Uterus (tissue), 4 donors: Measurements from ENCODE around the gene C1orf159. TPM values are rescaled to one million over a fixed set of nuclear protein-coding genes. Genes with fewer than 3 reads are reported as not detected.

Experiments
- DNase-seq, 2 donors: peaks; one replicate each; pipeline ENCODE4 v3.0.0-alpha.2; 2019 to 2020
- H3K27ac ChIP-seq, 2 donors: fragments of 200-600 bp; sonication (generic); 1 replicate in 1 of 2; 2 replicates in 1 of 2; pipeline ENCODE4 v1.5.1; 2016 to 2018
- H3K27me3 ChIP-seq, 2 donors: fragments of 200-600 bp; sonication (generic); one replicate each; pipeline ENCODE4 v1.5.1; 2018 to 2019; ENCODE audit warnings: control low read depth in 1 of 2
- H3K36me3 ChIP-seq, 2 donors: fragments of 200-600 bp; sonication (generic); one replicate each; pipeline ENCODE4 v1.5.1; 2019; ENCODE audit warnings: control low read depth in 1 of 2
- H3K4me1 ChIP-seq, 2 donors: fragments of 200-600 bp; sonication (generic); one replicate each; pipeline ENCODE4 v1.5.1; 2018 to 2019; ENCODE audit warnings: control low read depth in 1 of 2
- H3K4me3 ChIP-seq, 2 donors: fragments of 200-600 bp; sonication (generic); 1 replicate in 1 of 2; 2 replicates in 1 of 2; pipeline ENCODE4 v1.5.1; 2018 to 2019; ENCODE audit warnings: mild to moderate bottlenecking in 1 of 2
- H3K9me3 ChIP-seq, 2 donors: fragments of 200-600 bp; sonication (generic); one replicate each; pipeline ENCODE4 v1.5.1; 2019; ENCODE audit warnings: control low read depth in 1 of 2
- POLR2A ChIP-seq, 2 donors: fragments of 450-650 bp; IDR thresholded peaks; one replicate each; pipeline ENCODE4 v1.6.1; 2016; ENCODE audit warnings: antibody characterized with exemption in 2 of 2, mild to moderate bottlenecking in 1 of 2, moderate library complexity in 1 of 2
- intact Hi-C: fragments of 100-400 bp; cut with DNase I; formaldehyde crosslinking; loops from one replicate; pipeline ENCODE4 v1.15.1; 2023; ENCODE audit warnings: low total_unique reads
- total RNA-seq, 4 donors: library from RNA; depleted of rRNA in 3 of 4; stranded (reverse); fragments of >200 nt in 3 of 4; gene quantifications; one replicate each; pipeline versions ENCODE4 v1.1.0 to v1.2.4, GENCODE V29; 2014 to 2023
- TF ChIP-seq, protein P1 (sequence below), 4 experiments: fragments of 200-600 bp in 2 of 4; fragments of 450-650 bp in 2 of 4; sonication (generic) in 2 of 4; IDR thresholded peaks; one replicate each; pipeline ENCODE4 v1.5.1; 2016 to 2019; ENCODE audit warnings: antibody characterized with exemption in 4 of 4, mild to moderate bottlenecking in 2 of 4, moderate library complexity in 1 of 4
- donor health status: DM: yes; HTN: yes; CAD: no.

Gene C1orf159
- total RNA-seq, 4 donors from 2014 or later, result 4.9 to 20.0 (median 17.9) TPM

- Histone ChIP-seq H3K4me3 (no peak overlapping the region), H3K9me3 (no peaks in the 10 kb centered on the region), H3K27me3 (no peaks in the 10 kb centered on the region), H3K4me1 (no peaks in the 10 kb centered on the region), H3K27ac (no peak overlapping the region), H3K36me3 (no peaks in the 10 kb centered on the region)
- intact Hi-C loops, result no loop called here
- no peak for DNase-seq
- no peak for TF ChIP-seq POLR2A (IDR thresholded peaks at IDR 0.05)
- TF ChIP-seq, protein P1, sequence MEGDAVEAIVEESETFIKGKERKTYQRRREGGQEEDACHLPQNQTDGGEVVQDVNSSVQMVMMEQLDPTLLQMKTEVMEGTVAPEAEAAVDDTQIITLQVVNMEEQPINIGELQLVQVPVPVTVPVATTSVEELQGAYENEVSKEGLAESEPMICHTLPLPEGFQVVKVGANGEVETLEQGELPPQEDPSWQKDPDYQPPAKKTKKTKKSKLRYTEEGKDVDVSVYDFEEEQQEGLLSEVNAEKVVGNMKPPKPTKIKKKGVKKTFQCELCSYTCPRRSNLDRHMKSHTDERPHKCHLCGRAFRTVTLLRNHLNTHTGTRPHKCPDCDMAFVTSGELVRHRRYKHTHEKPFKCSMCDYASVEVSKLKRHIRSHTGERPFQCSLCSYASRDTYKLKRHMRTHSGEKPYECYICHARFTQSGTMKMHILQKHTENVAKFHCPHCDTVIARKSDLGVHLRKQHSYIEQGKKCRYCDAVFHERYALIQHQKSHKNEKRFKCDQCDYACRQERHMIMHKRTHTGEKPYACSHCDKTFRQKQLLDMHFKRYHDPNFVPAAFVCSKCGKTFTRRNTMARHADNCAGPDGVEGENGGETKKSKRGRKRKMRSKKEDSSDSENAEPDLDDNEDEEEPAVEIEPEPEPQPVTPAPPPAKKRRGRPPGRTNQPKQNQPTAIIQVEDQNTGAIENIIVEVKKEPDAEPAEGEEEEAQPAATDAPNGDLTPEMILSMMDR (IDR thresholded peaks at IDR 0.05), result no peak
Measured at GRCh38 chr1:1091344-1092148, 24.3 kb downstream of the C1orf159 start.

DNA sequence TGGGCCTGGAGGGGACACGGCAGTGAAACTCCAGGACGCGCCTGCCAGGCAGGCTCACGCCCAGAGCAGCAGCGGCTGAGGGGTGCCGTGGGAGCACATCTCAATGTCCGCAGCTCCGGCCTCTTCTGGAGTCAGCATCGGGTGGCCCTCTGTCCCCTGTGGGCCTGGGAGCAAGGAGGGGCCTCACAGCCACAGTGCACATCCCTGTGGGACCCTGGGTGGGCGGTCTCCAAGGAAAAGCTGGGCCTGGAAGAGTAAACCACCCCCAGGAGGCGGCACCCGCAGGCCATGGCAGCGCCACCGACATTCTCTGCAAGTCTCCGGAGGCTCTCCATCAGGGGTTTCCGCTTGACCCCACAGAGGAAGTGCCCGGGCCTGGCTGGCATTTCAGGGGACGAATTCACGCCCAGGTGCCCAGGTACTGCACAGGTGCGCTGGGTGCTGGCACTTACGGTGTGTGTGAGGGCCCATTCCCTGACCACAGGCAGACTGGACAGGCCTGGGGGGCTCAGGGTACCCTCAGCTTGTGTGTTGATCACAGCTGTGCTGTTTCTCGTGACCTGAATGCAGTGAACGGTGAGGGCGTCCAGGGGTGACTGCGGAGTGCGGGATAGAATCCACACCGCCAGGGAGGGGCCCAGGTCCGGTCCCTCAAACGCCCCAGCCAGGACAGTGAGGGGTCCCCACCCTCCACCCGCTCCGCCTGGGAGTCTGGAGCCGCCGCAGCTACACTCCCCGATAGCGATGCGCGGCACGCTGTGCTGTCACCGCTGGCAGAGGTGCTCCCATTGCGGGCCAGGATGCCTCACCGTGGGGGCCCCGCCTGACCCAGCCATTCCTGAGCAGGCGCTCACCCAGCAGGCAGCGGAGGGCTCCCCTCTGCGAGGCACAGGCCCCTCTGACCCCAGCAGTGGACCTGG is 25.2 kb downstream of the C1orf159 start:
- no peak overlapping the region for H3K27ac ChIP-seq
- intact Hi-C loops, result no loop called here
- TF ChIP-seq POLR2A (IDR thresholded peaks at IDR 0.05), result no peak
- TF ChIP-seq, protein P1 (IDR thresholded peaks at IDR 0.05), result no peak
- no peak for DNase-seq
- no peaks in the 10 kb centered on the region for H3K9me3 ChIP-seq
- no peaks in the 10 kb centered on the region for H3K36me3 ChIP-seq
- H3K4me3 ChIP-seq, result no peak overlapping the region
- no peaks in the 10 kb centered on the region for H3K27me3 ChIP-seq
- H3K4me1 ChIP-seq, result no peaks in the 10 kb centered on the region

GRCh38 chr1:1089731-1090423 is 26.0 kb downstream of the C1orf159 start:
- TF ChIP-seq, protein P1 (IDR thresholded peaks at IDR 0.05), result no peak
- no peak for TF ChIP-seq POLR2A (IDR thresholded peaks at IDR 0.05)
- no peak overlapping the region for H3K4me3 ChIP-seq
- no peak overlapping the region for H3K27ac ChIP-seq
- H3K27me3 ChIP-seq, result no peaks in the 10 kb centered on the region
- intact Hi-C loops, result no loop called here
- no peaks in the 10 kb centered on the region for H3K36me3 ChIP-seq
- DNase-seq, result no peak
- H3K4me1 ChIP-seq, result no peaks in the 10 kb centered on the region
- H3K9me3 ChIP-seq, result no peaks in the 10 kb centered on the region

DNA sequence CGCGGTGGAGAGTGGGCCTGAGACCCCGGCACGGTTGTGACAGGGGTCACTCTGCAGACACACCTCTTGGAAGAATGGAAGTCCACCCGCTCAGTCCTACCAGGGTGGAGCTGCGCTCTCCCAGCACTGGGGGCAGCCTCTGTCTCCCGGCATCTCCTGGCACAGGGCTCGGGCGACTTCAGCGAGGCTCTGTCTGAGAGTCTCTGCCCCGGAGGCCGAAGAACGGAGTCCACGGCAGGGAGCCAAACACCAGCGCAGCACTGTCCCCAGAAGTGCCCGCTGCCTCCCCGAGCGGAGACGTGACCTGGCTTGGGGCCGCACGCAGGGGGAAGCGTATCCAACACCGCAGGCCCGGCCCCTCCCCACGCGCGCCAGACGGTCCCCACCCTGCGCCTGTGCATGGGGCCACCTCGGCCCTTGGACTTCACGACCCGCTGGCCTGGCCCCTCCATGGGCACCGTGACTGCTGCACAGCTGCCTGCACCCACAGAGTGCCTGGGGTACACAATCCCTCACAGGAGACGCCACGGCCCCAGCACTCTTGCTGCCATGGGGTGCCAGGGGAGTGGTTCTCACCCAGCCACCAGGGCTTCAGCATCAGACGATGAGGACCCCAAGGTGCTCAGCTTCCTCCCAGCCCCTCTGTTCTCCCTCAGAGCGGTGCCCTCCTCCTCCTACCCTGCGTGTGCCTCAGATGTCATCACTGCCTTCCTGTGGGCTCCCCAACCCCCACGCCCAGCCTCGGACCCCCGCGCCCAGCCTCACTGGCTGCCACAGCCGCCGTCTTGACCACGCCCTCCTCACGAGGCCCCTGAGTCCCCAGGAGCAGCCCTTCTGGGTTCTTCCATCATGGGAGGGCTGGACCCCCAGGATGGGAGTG is 26.8 kb downstream of the C1orf159 start:
- no peak for DNase-seq
- Histone ChIP-seq H3K4me1 (no peaks in the 10 kb centered on the region), H3K4me3 (no peak overlapping the region), H3K36me3 (no peaks in the 10 kb centered on the region), H3K27me3 (no peaks in the 10 kb centered on the region), H3K9me3 (no peaks in the 10 kb centered on the region), H3K27ac (no peak overlapping the region)
- TF ChIP-seq POLR2A (IDR thresholded peaks at IDR 0.05), result no peak
- TF ChIP-seq, protein P1 (IDR thresholded peaks at IDR 0.05), result no peak
- intact Hi-C loops, result no loop called here
